ENCODE results near the gene ZC3H7B.

Gene ZC3H7B

DNA sequence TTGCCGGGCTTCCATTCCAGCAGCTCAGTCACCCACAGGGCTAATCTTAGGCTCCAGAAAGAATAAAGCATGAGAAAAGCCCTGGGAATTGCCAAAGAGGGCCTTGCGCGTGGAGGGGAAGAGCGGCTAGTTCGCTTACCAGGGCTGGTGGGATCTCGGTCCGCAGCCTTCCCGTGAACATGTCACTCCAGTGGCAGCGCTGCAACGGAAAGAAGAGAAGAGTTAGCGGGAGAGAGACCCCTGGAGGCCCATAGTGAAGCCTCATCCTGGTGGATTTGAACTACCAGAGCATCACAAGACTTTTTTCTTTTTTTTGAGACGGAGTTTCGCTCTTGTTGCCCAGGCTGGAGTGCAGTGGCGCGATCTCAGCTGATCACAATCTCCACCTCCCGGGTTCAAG, 33.4 kb upstream of the ZC3H7B start:
- in situ Hi-C loops (cut with MboI; ENCODE audit: low sequenced_read_pairs) = no loop called here
- peaks cover 94% of the 10 kb centered on the region for H3K36me3 ChIP-seq (replicated peaks)

GRCh38 chr22:41271787-41272186, 29.5 kb upstream of the ZC3H7B start:
- H3K27me3 ChIP-seq (ENCODE audit: low read depth) = no peaks in the 10 kb centered on the region
- in situ Hi-C loops (cut with MboI; ENCODE audit: low sequenced_read_pairs) = no loop called here
- H3K4me3 ChIP-seq = no peak overlapping the region
- H3K9me3 ChIP-seq = no peaks in the 10 kb centered on the region
- DNase-seq (ENCODE audit: low spot score in 2 of 2) = no peak
- H3K36me3 ChIP-seq (replicated peaks) = peaks cover 94% of the 10 kb centered on the region
- no peaks in the 10 kb centered on the region for H3K4me1 ChIP-seq

More for the DNA sequence above, 33.4 kb upstream of the ZC3H7B start:
- Histone ChIP-seq H3K4me1 (no peaks in the 10 kb centered on the region), H3K9me3 (no peaks in the 10 kb centered on the region), H3K27me3 (ENCODE audit: low read depth) (no peaks in the 10 kb centered on the region), H3K4me3 (no peak overlapping the region)
- DNase-seq (ENCODE audit: low spot score in 2 of 2) = no peak

GRCh38 chr22:41273128-41273527, 28.2 kb upstream of the ZC3H7B start:
- DNase-seq (ENCODE audit: low spot score in 2 of 2) = no peak
- H3K36me3 ChIP-seq (replicated peaks) = peaks cover 92% of the 10 kb centered on the region

GRCh38 chr22:41274856-41275255, 26.5 kb upstream of the ZC3H7B start:
- no peaks in the 10 kb centered on the region for H3K27me3 ChIP-seq (ENCODE audit: low read depth)
- H3K4me3 ChIP-seq = no peak overlapping the region
- H3K9me3 ChIP-seq = no peaks in the 10 kb centered on the region
- H3K4me1 ChIP-seq = no peaks in the 10 kb centered on the region
- DNase-seq (ENCODE audit: low spot score in 2 of 2) = no peak
- H3K36me3 ChIP-seq (replicated peaks) = peaks cover 91% of the 10 kb centered on the region
- in situ Hi-C loops (cut with MboI; ENCODE audit: low sequenced_read_pairs) = no loop called here

More at GRCh38 chr22:41273128-41273527, 28.2 kb upstream of the ZC3H7B start:
- in situ Hi-C loops (cut with MboI; ENCODE audit: low sequenced_read_pairs) = no loop called here
- Histone ChIP-seq H3K4me1 (no peaks in the 10 kb centered on the region), H3K27me3 (ENCODE audit: low read depth) (no peaks in the 10 kb centered on the region), H3K4me3 (no peak overlapping the region), H3K9me3 (no peaks in the 10 kb centered on the region)

GRCh38 chr22:41280065-41280464, 21.3 kb upstream of the ZC3H7B start:
- DNase-seq (ENCODE audit: low spot score in 2 of 2) = no peak
- Histone ChIP-seq H3K9me3 (no peaks in the 10 kb centered on the region), H3K4me1 (peaks cover 2% of the 10 kb centered on the region; the same call in 1 of the 2 replicates), H3K27me3 (ENCODE audit: low read depth) (no peaks in the 10 kb centered on the region), H3K36me3 (replicated peaks) (peaks cover 92% of the 10 kb centered on the region), H3K4me3 (no peak overlapping the region)
- in situ Hi-C loops (cut with MboI; ENCODE audit: low sequenced_read_pairs) = no loop called here

GRCh38 chr22:41280854-41281253, 20.5 kb upstream of the ZC3H7B start:
- H3K27me3 ChIP-seq (ENCODE audit: low read depth) = no peaks in the 10 kb centered on the region
- DNase-seq (ENCODE audit: low spot score in 2 of 2) = no peak
- no peaks in the 10 kb centered on the region for H3K9me3 ChIP-seq
- no peak overlapping the region for H3K4me3 ChIP-seq
- H3K4me1 ChIP-seq = peaks cover 2% of the 10 kb centered on the region; the same call in 1 of the 2 replicates
- H3K36me3 ChIP-seq (replicated peaks) = peaks cover 84% of the 10 kb centered on the region
- in situ Hi-C loops (cut with MboI; ENCODE audit: low sequenced_read_pairs) = no loop called here

DNA sequence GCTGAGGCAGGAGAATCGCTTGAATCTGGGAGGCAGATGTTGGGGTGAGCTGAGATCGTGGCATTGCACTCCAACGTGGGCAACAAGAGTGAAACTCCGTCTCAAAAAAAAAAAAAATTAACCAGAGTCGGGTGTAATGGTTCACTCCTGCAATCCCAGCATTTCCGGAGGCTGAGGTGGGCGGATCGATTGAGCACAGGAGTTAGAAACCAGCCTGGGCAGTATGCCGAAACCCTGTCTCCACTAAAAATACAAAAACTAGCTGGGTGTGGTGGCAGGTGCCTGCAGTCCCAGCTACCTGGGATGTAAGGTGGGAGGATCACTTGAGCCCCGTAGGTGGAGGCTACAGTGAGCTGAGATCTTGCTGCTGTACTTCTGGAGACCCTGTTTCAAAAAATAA, 16.9 kb upstream of the ZC3H7B start:
- H3K9me3 ChIP-seq = no peaks in the 10 kb centered on the region
- H3K27me3 ChIP-seq (ENCODE audit: low read depth) = no peaks in the 10 kb centered on the region
- DNase-seq (ENCODE audit: low spot score in 2 of 2) = no peak
- in situ Hi-C loops (cut with MboI; ENCODE audit: low sequenced_read_pairs) = no loop called here
- peak overlapping the region; percentile 91 for H3K4me3 ChIP-seq
- H3K4me1 ChIP-seq = peaks cover 2% of the 10 kb centered on the region; the same call in 1 of the 2 replicates
- H3K36me3 ChIP-seq (replicated peaks) = peaks cover 52% of the 10 kb centered on the region

DNA sequence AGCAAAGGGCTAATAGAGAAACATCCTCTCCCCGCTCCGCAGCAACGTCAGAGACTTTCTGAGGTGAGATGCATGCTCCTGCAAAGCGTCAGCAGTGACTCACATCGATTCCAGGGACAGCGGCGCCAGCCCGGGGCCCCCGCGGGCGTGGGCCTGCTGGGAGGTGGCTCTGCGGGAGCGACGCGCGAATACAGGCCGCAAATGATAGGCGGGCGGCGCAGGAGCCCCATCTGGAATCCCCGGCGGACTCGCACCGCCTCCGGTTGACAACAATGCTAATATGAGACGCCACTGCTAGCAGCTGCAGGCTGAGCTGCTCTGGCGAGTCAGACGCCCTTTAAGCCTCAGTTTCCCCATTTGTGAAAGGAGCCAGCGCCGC, 15.9 kb upstream of the ZC3H7B start:
- Histone ChIP-seq H3K4me3 (peak overlapping the region; percentile 91), H3K4me1 (peaks cover 5% of the 10 kb centered on the region), H3K36me3 (replicated peaks) (peaks cover 44% of the 10 kb centered on the region), H3K27me3 (ENCODE audit: low read depth) (no peaks in the 10 kb centered on the region), H3K9me3 (no peaks in the 10 kb centered on the region)
- DNase-seq (ENCODE audit: low spot score in 2 of 2) = peak in 1 of 2 experiments; percentile 54
- in situ Hi-C loops (cut with MboI; ENCODE audit: low sequenced_read_pairs) = no loop called here

- Histone ChIP-seq H3K36me3 (replicated peaks) (peaks cover 38% of the 10 kb centered on the region), H3K27me3 (ENCODE audit: low read depth) (no peaks in the 10 kb centered on the region), H3K9me3 (no peaks in the 10 kb centered on the region), H3K4me1 (peaks cover 11% of the 10 kb centered on the region), H3K4me3 (peak within 1 kb of the TSS; percentile 91)
- peak; percentile 98 for DNase-seq (ENCODE audit: low spot score in 2 of 2)
- in situ Hi-C loops (cut with MboI; ENCODE audit: low sequenced_read_pairs) = no loop called here
Observed at GRCh38 chr22:41285820-41286638, 15.3 kb upstream of the ZC3H7B start, which contains the start of gene RANGAP1. TSS of gene RANGAP1 (minus strand) at chr22:41286187. CDS start at chr22:41281044, 5,143 bp downstream.

DNA sequence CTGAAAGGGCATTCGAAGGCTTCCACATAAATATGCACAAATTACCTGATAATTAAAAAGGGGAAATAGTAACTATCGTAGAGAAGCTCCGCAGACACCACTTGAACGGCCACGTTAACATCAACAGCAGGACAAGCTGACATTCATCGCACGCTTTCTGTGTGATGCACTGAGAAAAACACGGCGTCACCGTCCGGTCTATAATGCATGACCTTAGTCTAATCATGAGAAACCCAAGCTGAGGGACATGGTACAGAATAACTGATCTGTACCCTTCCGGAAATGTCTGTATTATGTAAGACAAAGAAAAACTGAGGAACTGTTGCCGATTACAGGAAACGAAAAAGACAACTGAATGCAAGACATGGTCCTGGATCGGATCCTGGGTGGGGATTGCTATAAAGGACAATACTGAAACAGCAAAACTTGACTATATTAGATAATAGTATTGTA, 14.7 kb upstream of the ZC3H7B start:
- peaks cover 32% of the 10 kb centered on the region for H3K36me3 ChIP-seq (replicated peaks)
- in situ Hi-C loops (cut with MboI; ENCODE audit: low sequenced_read_pairs) = no loop called here
- H3K27me3 ChIP-seq (ENCODE audit: low read depth) = no peaks in the 10 kb centered on the region
- peak overlapping the region; percentile 91 for H3K4me3 ChIP-seq
- H3K9me3 ChIP-seq = no peaks in the 10 kb centered on the region
- DNase-seq (ENCODE audit: low spot score in 2 of 2) = peak in 1 of 2 experiments; percentile 23
- H3K4me1 ChIP-seq = peaks cover 13% of the 10 kb centered on the region

GRCh38 chr22:41288245-41288946, 12.9 kb upstream of the ZC3H7B start:
- H3K36me3 ChIP-seq (replicated peaks) = peaks cover 16% of the 10 kb centered on the region
- no peaks in the 10 kb centered on the region for H3K27me3 ChIP-seq (ENCODE audit: low read depth)
- no peak overlapping the region for H3K4me3 ChIP-seq
- in situ Hi-C loops (cut with MboI; ENCODE audit: low sequenced_read_pairs) = no loop called here
- DNase-seq (ENCODE audit: low spot score in 2 of 2) = no peak
- H3K9me3 ChIP-seq = no peaks in the 10 kb centered on the region
- peaks cover 13% of the 10 kb centered on the region for H3K4me1 ChIP-seq

- no peaks in the 10 kb centered on the region for H3K9me3 ChIP-seq
- in situ Hi-C loops (cut with MboI; ENCODE audit: low sequenced_read_pairs) = no loop called here
- H3K4me3 ChIP-seq = no peak overlapping the region
- peaks cover 12% of the 10 kb centered on the region for H3K4me1 ChIP-seq
- H3K27me3 ChIP-seq (ENCODE audit: low read depth) = no peaks in the 10 kb centered on the region
- peaks cover 3% of the 10 kb centered on the region for H3K36me3 ChIP-seq (replicated peaks)
- no peak for DNase-seq (ENCODE audit: low spot score in 2 of 2)
Observed at GRCh38 chr22:41289671-41290070, 11.7 kb upstream of the ZC3H7B start.

DNA sequence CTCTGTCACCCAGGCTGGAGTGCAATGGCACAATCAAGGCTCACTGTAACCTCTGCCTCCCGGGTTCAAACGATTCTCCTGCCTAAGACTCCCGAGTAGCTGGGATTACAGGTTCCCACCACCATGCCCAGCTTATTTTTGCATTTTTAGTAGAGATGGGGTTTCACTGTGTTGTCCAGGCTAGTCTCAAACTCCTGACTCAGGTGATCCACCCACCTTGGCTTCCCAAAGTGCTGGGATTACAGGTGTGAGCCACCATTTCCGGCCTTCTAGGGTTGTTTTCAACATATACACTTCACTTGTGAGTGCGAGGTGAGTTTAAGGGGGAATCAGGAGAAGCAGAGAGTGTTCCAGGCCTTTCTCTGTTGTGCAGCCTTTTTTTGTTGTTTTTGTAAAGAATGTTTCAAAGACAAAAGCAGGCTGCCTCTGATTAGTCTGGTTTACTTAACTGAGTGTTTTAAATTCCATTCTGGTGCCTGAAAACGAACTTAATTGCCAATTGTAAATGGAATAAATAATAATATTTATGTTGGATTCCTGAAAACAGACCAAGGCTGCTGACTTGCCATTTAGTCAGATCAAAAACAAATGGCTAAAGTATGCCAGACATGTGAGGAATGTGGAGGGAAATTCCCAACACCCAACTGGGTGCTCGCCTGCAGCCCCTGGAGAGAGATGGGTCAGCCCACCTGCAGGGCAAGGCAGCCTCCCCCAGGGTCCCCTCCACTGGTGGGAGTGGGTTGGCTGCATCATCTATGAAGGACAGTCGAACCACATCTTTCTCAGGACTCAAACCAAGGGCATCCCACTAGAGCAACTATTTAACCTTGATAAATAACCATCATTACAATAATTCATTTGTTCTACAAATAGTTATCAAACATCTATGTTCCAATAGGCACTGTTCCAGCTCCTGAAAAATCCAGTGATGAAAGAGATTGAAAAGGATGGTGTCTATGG, 10.8 kb upstream of the ZC3H7B start:
- Histone ChIP-seq H3K9me3 (no peaks in the 10 kb centered on the region), H3K27me3 (ENCODE audit: low read depth) (no peaks in the 10 kb centered on the region), H3K36me3 (replicated peaks) (no peaks in the 10 kb centered on the region), H3K4me1 (peaks cover 11% of the 10 kb centered on the region), H3K4me3 (no peak overlapping the region)
- DNase-seq (ENCODE audit: low spot score in 2 of 2) = peak; percentile 47 to 71
- in situ Hi-C loops (cut with MboI; ENCODE audit: low sequenced_read_pairs) = no loop called here

All from HAP-1 (cell line).